Common myeloid progenitor, CD34-positive (primary cell): ENCODE data around the gene LTBP1.
A peak's percentile ranks its signal among the peaks of the same experiment; 100 is the strongest.

Experiments
- CTCF ChIA-PET: fragments of 350-600 bp; sonication (Branson Sonifier 250); formaldehyde crosslinking; loops from one replicate; lab custom pipeline; 2021; ENCODE audit warnings: antibody characterized with exemption; lab: Charles Lee
- POLR2A ChIA-PET: fragments of 350-600 bp; sonication (Branson Sonifier 250); formaldehyde crosslinking; loops from one replicate; lab custom pipeline; 2021; ENCODE audit warnings: antibody characterized with exemption; lab: Charles Lee
- DNase-seq, 3 donors: peaks; one replicate each; pipeline versions ENCODE4 v3.0.0 to v3.0.0-alpha.2; 2013
- H3K27ac ChIP-seq, 2 experiments: 1 replicate in 1 of 2; 2 replicates in 1 of 2; pipeline ENCODE4 v1.7.0; 2013; ENCODE audit warnings: inconsistent platforms in 2 of 2, low read length in 2 of 2, mild to moderate bottlenecking in 2 of 2, low read depth in 1 of 2, moderate library complexity in 1 of 2; ENCODE audit not compliant: severe bottlenecking in 2 of 2, insufficient read depth in 1 of 2, poor library complexity in 1 of 2
- H3K27me3 ChIP-seq, 5 experiments: replicated peaks in 2 of 5; 1 replicate in 3 of 5; 2 replicates in 2 of 5; pipeline versions ENCODE4 v1.6.1 to v1.7.0; 2013; ENCODE audit warnings: low read length in 4 of 5, mild to moderate bottlenecking in 2 of 5, moderate library complexity in 2 of 5, inconsistent platforms in 1 of 5; ENCODE audit not compliant: insufficient read depth in 5 of 5, control insufficient read depth in 4 of 5
- H3K36me3 ChIP-seq, 4 experiments: 1 replicate in 2 of 4; 2 replicates in 2 of 4; pipeline versions ENCODE4 v1.6.1 to v1.7.0; 2013; ENCODE audit warnings: low read length in 3 of 4, control low read depth in 1 of 4, mild to moderate bottlenecking in 1 of 4; ENCODE audit not compliant: control insufficient read depth in 4 of 4, insufficient read depth in 4 of 4
- H3K4me1 ChIP-seq, 4 experiments: 1 replicate in 3 of 4; 2 replicates in 1 of 4; pipeline versions ENCODE4 v1.6.1 to v1.7.1; 2013; ENCODE audit warnings: low read length in 3 of 4, mild to moderate bottlenecking in 3 of 4, control low read depth in 1 of 4, inconsistent platforms in 1 of 4, moderate library complexity in 1 of 4; ENCODE audit not compliant: control insufficient read depth in 4 of 4, insufficient read depth in 4 of 4; ENCODE audit errors: control extremely low read depth in 1 of 4
- H3K4me3 ChIP-seq, 7 experiments: 1 replicate in 4 of 7; 2 replicates in 3 of 7; pipeline versions ENCODE4 v1.5.1 to v1.7.0; 2013; ENCODE audit warnings: mild to moderate bottlenecking in 7 of 7, low read length in 6 of 7, moderate library complexity in 6 of 7, inconsistent platforms in 2 of 7, low read depth in 2 of 7, control low read depth in 1 of 7; ENCODE audit not compliant: insufficient read depth in 4 of 7, control insufficient read depth in 1 of 7; ENCODE audit errors: extremely low read depth in 1 of 7
- H3K9me3 ChIP-seq, 5 experiments: 1 replicate in 4 of 5; 2 replicates in 1 of 5; pipeline versions ENCODE4 v1.6.1 to v1.7.1; 2013; ENCODE audit warnings: low read length in 4 of 5, mild to moderate bottlenecking in 2 of 5, inconsistent platforms in 1 of 5, low read depth in 1 of 5, moderate library complexity in 1 of 5; ENCODE audit not compliant: control insufficient read depth in 4 of 5, insufficient read depth in 2 of 5; ENCODE audit errors: control extremely low read depth in 1 of 5
- WGBS: methylation state at CpG from one replicate; pipeline ENCODE4 v1.1.5; 2013; ENCODE audit not compliant: insufficient coverage; 5-methylcytosine and 5-hydroxymethylcytosine counted together

The LTBP1 gene

DNA sequence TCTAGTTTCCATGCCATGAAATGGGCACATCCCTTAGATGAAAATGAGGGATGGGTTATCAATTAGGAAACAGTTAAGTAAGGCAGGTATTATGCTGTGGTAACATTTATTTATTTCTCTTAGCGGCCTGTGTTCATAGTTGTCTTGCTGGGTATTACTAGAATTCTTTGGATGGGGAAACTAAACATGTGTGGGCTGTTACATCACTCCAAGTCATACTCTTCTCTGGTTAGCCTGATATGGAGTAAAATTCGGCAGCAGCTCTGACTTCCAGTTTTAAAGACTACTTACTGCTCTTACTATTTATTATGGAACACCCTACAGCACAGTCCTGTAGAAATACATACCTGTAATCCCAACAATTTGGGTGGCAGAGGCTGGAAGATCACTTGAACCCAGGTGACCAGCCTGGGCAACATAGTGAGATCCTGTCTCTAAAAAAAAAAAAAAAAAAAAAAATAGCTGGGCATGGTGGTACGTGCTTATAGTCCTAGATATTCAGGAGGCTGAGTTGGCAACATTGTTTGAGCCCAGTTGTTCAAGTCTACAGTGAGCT, 496.6 kb downstream of the LTBP1 start:
- DNase-seq: no peak
- ChIA-PET CTCF (interaction anchor here (0.9 to 4.2 kb wide), 8 partner anchors 9 to 669 kb away, joined by 3 to 12 read pairs (median 4); no protein-coding TSS in a partner anchor), POLR2A (interaction anchor here (0.6 kb wide), 1 partner anchor 31 kb away, joined by 3 read pairs; no protein-coding TSS in a partner anchor)
- Histone ChIP-seq H3K36me3 (no peaks in the 10 kb centered on the region), H3K9me3 (no peaks in the 10 kb centered on the region), H3K27ac (no peak overlapping the region), H3K4me1 (peaks cover 6 to 18% (median 11%) of the 10 kb centered on the region in 4 experiments), H3K27me3 (no peaks in the 10 kb centered on the region), H3K4me3 (no peak overlapping the region)
- 80% methylated on average over 1 of the region's 3 CpGs for WGBS

DNA sequence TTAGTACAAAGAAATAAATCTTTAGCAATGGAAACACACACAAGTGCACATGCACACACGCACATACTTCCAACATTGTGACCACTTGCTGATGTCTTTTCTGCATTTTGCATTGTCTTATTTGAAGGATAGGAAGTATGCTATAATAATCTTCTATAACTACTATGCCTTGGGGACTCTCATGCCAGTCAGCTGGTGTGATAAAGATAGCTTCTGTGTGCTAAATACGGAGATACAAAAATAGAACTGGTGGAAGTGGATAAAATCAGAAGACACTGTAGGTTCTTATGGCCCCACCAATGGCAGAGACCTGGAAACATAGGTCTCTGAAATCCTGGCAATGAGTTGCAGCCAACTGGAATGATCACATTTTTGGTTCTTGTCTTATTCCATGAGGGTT, 498.2 kb downstream of the LTBP1 start:
- DNase-seq: no peak
- H3K4me1 ChIP-seq: peaks cover 0 to 12% (median 5%) of the 10 kb centered on the region in 4 experiments
- CTCF ChIA-PET: interaction anchor here (1.0 to 1.6 kb wide), 4 partner anchors 9 to 417 kb away, joined by 3 to 5 read pairs (median 3); no protein-coding TSS in a partner anchor
- H3K9me3 ChIP-seq: no peaks in the 10 kb centered on the region
- no peaks in the 10 kb centered on the region for H3K27me3 ChIP-seq
- no peak overlapping the region for H3K27ac ChIP-seq
- WGBS: 40% methylated on average over 1 of the region's 2 CpGs
- POLR2A ChIA-PET: no interaction called here
- H3K4me3 ChIP-seq: no peak overlapping the region
- no peaks in the 10 kb centered on the region for H3K36me3 ChIP-seq

DNA sequence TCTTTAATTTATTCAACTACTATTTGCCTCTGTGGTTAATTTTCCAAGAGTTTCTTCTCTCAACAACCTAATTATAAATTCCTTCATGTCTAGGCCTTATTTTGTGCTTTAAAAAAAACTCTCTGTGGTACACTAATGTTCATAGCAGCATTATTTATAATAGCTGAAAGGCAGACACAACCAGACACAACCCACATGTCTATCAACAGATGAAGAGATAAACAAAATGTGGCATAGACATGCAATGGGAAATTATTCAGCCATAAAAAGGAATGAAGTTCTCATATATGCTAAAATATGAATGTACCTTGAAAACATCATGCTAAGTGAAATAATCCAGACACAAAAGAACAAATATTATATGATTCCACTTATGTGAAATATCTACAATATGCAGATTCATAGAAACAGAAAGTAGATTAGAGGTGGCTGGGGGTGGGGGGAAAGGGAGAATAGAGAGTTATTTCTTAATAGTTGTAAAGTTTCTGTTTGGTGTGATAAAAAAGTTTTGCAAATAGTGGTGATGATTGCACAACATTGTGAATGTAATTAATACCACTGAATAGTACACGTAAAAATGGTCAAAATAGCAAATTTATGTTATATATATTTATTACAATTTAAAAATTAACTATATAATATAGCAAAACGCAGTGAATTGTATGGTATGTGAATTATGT, 501.6 kb downstream of the LTBP1 start:
- peak in 2 of 3 donors; percentile 47 to 48 for DNase-seq
- no peak overlapping the region for H3K27ac ChIP-seq
- CTCF ChIA-PET: no interaction called here
- POLR2A ChIA-PET: no interaction called here
- peaks cover 0 to 18% (median 5%) of the 10 kb centered on the region in 5 experiments for H3K9me3 ChIP-seq
- no peaks in the 10 kb centered on the region for H3K27me3 ChIP-seq
- H3K36me3 ChIP-seq: no peaks in the 10 kb centered on the region
- no CpG with 5 or more reads among the region's 2 CpGs for WGBS
- no peak overlapping the region for H3K4me3 ChIP-seq
- peaks cover 0 to 12% (median 5%) of the 10 kb centered on the region in 4 experiments for H3K4me1 ChIP-seq
